ENCODE measurements around the gene LTC4S.

LTC4S gene

DNA sequence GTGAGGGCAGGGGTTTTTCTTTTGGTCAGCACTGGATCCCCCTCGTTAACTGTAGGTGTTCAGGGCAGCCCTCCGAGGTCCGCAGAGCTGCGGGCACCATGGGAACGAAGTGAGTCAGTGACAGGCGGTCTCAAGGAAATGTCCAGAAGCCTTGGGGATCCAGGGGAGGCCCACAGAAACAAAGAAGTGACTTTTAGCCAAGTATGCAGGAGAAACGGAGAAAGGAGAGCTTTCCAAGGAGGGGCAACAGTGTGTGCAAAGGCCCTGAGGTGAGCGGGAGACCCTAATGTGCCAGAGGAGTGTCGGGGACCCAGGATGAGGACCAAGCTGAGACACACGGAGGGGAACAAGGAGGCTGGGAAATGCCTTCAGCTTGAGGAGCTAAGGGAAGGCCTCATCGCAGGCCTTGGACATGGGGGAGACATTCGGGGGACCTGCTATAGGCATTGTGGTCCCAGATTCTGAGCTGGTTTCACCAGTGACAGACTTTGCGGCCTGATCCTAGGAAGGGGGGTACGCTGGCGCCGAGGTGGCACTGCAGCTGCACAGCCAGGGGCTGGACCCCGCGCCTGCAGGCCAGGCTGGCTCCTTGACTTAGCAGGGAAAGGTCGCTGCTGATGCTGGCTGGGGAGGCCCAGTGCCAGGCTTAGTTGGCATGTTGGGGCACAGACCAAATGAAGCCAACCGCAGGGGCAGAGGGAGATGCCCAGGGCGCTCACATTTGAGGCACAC is 3.3 kb downstream of the LTC4S start:
- Histone ChIP-seq H4K20me1 (ENCODE audit: insufficient read depth, low read length) (no peaks in the 10 kb centered on the region), H3K79me2 (ENCODE audit: low read length) (peaks cover 24% of the 10 kb centered on the region), H3F3A (ENCODE audit: insufficient read depth, low read length) (peaks cover 29% of the 10 kb centered on the region), H3K9ac (ENCODE audit: low read length) (peak overlapping the region; percentile 92; the same call in 1 of the 2 replicates), H2AFZ (ENCODE audit: low read length) (no peak overlapping the region), H3K9me3 (replicated peaks; ENCODE audit: insufficient read depth, low read length) (no peaks in the 10 kb centered on the region), H3K4me1 (ENCODE audit: low read length) (peaks cover 14% of the 10 kb centered on the region; the same call in 1 of the 2 replicates), H3K4me2 (ENCODE audit: low read depth, low read length) (peak overlapping the region; percentile 79), H3K27me3 (replicated peaks; ENCODE audit: insufficient read depth, low read length) (no peaks in the 10 kb centered on the region), H3K4me3 (ENCODE audit: low read length) (peak overlapping the region; percentile 90), H3K9me2 (replicated peaks; ENCODE audit: insufficient read depth, low read length) (no peaks in the 10 kb centered on the region), H3K36me3 (replicated peaks; ENCODE audit: insufficient read depth, low read length) (peaks cover 6% of the 10 kb centered on the region; the same call in 1 of the 2 replicates), H3K27ac (ENCODE audit: low read length) (peak overlapping the region; percentile 79; the same call in 1 of the 2 replicates)
- DNase-seq = no peak
- TF ChIP-seq EZH2 (optimal IDR thresholded peaks at IDR 0.05; ENCODE audit: low read depth, low read length) = no peak
- TF ChIP-seq, protein P1, sequence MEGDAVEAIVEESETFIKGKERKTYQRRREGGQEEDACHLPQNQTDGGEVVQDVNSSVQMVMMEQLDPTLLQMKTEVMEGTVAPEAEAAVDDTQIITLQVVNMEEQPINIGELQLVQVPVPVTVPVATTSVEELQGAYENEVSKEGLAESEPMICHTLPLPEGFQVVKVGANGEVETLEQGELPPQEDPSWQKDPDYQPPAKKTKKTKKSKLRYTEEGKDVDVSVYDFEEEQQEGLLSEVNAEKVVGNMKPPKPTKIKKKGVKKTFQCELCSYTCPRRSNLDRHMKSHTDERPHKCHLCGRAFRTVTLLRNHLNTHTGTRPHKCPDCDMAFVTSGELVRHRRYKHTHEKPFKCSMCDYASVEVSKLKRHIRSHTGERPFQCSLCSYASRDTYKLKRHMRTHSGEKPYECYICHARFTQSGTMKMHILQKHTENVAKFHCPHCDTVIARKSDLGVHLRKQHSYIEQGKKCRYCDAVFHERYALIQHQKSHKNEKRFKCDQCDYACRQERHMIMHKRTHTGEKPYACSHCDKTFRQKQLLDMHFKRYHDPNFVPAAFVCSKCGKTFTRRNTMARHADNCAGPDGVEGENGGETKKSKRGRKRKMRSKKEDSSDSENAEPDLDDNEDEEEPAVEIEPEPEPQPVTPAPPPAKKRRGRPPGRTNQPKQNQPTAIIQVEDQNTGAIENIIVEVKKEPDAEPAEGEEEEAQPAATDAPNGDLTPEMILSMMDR (IDR thresholded peaks at IDR 0.05; ENCODE audit: low read length) = no peak

DNA sequence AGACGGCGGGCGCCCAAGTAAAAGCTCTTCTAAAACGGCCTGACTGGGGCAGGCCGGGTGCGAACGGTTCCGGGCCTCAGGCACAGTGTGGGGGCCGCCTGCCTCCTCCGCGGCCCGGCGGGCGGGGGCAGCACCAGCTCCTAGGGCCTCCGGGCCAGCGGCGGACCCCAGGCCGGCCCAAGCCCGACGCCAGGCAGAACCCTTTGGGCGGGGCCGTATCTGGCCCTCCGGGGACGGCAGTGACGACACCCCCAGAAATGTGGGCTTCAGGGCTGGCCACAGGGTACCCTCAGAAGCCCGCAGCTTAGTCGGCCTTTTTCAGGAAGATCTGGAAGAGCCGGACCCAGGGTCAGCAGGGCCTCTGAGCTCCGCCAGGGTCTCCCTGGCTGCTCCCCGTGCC is 4.0 kb downstream of the LTC4S start:
- H4K20me1 ChIP-seq (ENCODE audit: insufficient read depth, low read length) = no peaks in the 10 kb centered on the region
- H3K79me2 ChIP-seq (ENCODE audit: low read length) = peaks cover 31% of the 10 kb centered on the region
- peaks cover 29% of the 10 kb centered on the region for H3F3A ChIP-seq (ENCODE audit: insufficient read depth, low read length)
- peaks cover 14% of the 10 kb centered on the region; the same call in 1 of the 2 replicates for H3K4me1 ChIP-seq (ENCODE audit: low read length)
- no peak for DNase-seq
- H3K27ac ChIP-seq (ENCODE audit: low read length) = no peak overlapping the region
- H3K4me3 ChIP-seq (ENCODE audit: low read length) = no peak overlapping the region
- H3K9ac ChIP-seq (ENCODE audit: low read length) = no peak overlapping the region
- TF ChIP-seq EZH2 (optimal IDR thresholded peaks at IDR 0.05; ENCODE audit: low read depth, low read length) (no peak), EZH2phosphoT487 (IDR thresholded peaks at IDR 0.05; ENCODE audit: low read length) (no peak)
- TF ChIP-seq, protein P1 (IDR thresholded peaks at IDR 0.05; ENCODE audit: low read length) = no peak
- H3K27me3 ChIP-seq (replicated peaks; ENCODE audit: insufficient read depth, low read length) = no peaks in the 10 kb centered on the region
- H2AFZ ChIP-seq (ENCODE audit: low read length) = no peak overlapping the region
- peaks cover 6% of the 10 kb centered on the region; the same call in 1 of the 2 replicates for H3K36me3 ChIP-seq (replicated peaks; ENCODE audit: insufficient read depth, low read length)
- no peaks in the 10 kb centered on the region for H3K9me2 ChIP-seq (replicated peaks; ENCODE audit: insufficient read depth, low read length)
- no peaks in the 10 kb centered on the region for H3K9me3 ChIP-seq (replicated peaks; ENCODE audit: insufficient read depth, low read length)
- no peak overlapping the region for H3K4me2 ChIP-seq (ENCODE audit: low read depth, low read length)

DNA sequence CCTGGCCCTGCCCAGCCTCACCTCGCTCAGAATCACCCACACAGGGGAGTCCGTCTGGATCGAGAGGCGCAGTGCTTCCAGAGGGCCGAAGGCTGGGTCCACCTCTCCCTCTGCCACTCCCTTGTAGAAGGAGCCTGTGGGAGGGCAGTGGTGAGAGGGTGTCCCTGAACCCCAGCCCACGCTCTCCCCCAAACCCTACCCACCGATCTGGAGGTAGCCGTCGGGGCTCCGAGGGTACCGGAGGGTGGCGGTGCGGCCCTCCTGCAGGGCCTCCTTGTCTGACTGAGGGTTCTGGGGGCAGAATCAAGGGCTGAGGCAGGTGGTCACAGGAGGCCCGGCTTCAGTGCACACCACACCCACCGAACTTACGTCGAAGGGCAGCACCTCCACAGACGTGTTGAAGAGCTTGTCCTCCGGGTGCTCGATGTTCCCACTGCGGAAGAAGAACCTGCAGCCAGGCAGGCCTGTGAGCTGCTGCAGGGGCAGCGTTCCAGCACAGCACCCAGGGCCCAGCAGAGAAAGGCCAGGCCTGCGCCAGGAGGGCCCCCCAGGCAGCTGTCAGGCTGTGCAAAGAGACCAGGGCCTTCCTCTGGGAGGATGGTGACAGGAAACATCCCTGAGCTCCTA is 4.5 kb downstream of the LTC4S start:
- H3K27me3 ChIP-seq (replicated peaks; ENCODE audit: insufficient read depth, low read length) = no peaks in the 10 kb centered on the region
- no peak overlapping the region for H3K27ac ChIP-seq (ENCODE audit: low read length)
- TF ChIP-seq EZH2 (optimal IDR thresholded peaks at IDR 0.05; ENCODE audit: low read depth, low read length) = no peak
- no peak for TF ChIP-seq EZH2phosphoT487 (IDR thresholded peaks at IDR 0.05; ENCODE audit: low read length)
- TF ChIP-seq, protein P1 (IDR thresholded peaks at IDR 0.05; ENCODE audit: low read length) = no peak
- peaks cover 6% of the 10 kb centered on the region; the same call in 1 of the 2 replicates for H3K36me3 ChIP-seq (replicated peaks; ENCODE audit: insufficient read depth, low read length)
- peaks cover 14% of the 10 kb centered on the region; the same call in 1 of the 2 replicates for H3K4me1 ChIP-seq (ENCODE audit: low read length)
- H3K4me3 ChIP-seq (ENCODE audit: low read length) = no peak overlapping the region
- no peak for DNase-seq
- H4K20me1 ChIP-seq (ENCODE audit: insufficient read depth, low read length) = no peaks in the 10 kb centered on the region
- H2AFZ ChIP-seq (ENCODE audit: low read length) = no peak overlapping the region
- no peaks in the 10 kb centered on the region for H3K9me3 ChIP-seq (replicated peaks; ENCODE audit: insufficient read depth, low read length)
- H3K4me2 ChIP-seq (ENCODE audit: low read depth, low read length) = no peak overlapping the region
- H3F3A ChIP-seq (ENCODE audit: insufficient read depth, low read length) = peaks cover 29% of the 10 kb centered on the region
- no peak overlapping the region for H3K9ac ChIP-seq (ENCODE audit: low read length)
- H3K79me2 ChIP-seq (ENCODE audit: low read length) = peaks cover 36% of the 10 kb centered on the region
- no peaks in the 10 kb centered on the region for H3K9me2 ChIP-seq (replicated peaks; ENCODE audit: insufficient read depth, low read length)

All from MM.1S (cell line).